ENCODE results near the gene FADS1. TPM values are rescaled to one million over a fixed set of nuclear protein-coding genes. Genes with fewer than 3 reads are reported as not detected.

Gene FADS1
- total and polyA plus RNA-seq, 2 of the 8 experiments (the other 6 are each of a cell fraction or from before 2014, with no cell fraction given) = 115 to 141 TPM

- no peak overlapping the region for H3K18ac ChIP-seq (ENCODE audit: extremely low read depth, low read length)
- peaks cover 17% of the 10 kb centered on the region for H3K79me1 ChIP-seq (ENCODE audit: low read depth, low read length)
- ChIA-PET POLR2A (ENCODE audit: partially characterized antibody) (interaction anchor here (1.0 to 2.7 kb wide), 5 partner anchors 8 to 30 kb away, joined by 3 to 9 read pairs (median 4); no protein-coding TSS in a partner anchor), CTCF (ENCODE audit: partially characterized antibody) (interaction anchor here (0.8 to 0.9 kb wide), 2 partner anchors 22 to 90 kb away, joined by 3 to 4 read pairs; no protein-coding TSS in a partner anchor)
- H4K8ac ChIP-seq (ENCODE audit: extremely low read depth, insufficient read depth, low read length) = peak overlapping the region; percentile 59; the same call in 1 of the 2 replicates
- H3K4me1 ChIP-seq (replicated peaks in 1 of 4; ENCODE audit: control insufficient read depth in 3 of 4, insufficient read depth in 4 of 4, low read length in 3 of 4) = peaks cover 7 to 22% (median 15%) of the 10 kb centered on the region in 4 experiments
- no peak overlapping the region for H3K4me2 ChIP-seq (ENCODE audit: insufficient read depth in 1 of 2, low read depth in 2 of 2, low read length in 2 of 2)
- no peak overlapping the region for H3K14ac ChIP-seq (ENCODE audit: insufficient read length)
- DNase-seq (ENCODE audit: low read depth in 1 of 2, low spot score in 2 of 2) (no peak), FAIRE-seq (no peak)
- H2BK120ac ChIP-seq (replicated peaks; ENCODE audit: low read depth, low read length) = no peak overlapping the region
- H3K4ac ChIP-seq (replicated peaks; ENCODE audit: insufficient read length, low read depth, low read length) = no peak overlapping the region
- no peak overlapping the region for H4K91ac ChIP-seq (replicated peaks; ENCODE audit: insufficient read length, low read length)
- H2BK15ac ChIP-seq (ENCODE audit: low read length) = no peak overlapping the region
- no peak overlapping the region for H3K23ac ChIP-seq (ENCODE audit: insufficient read length)
- H3K23me2 ChIP-seq (ENCODE audit: low read depth, low read length) = no peaks in the 10 kb centered on the region
- H2BK12ac ChIP-seq (ENCODE audit: low read depth, low read length) = no peak overlapping the region
- TF ChIP-seq BACH1 (IDR thresholded peaks at IDR 0.05; ENCODE audit: low read length) (no peak), POLR2A (IDR thresholded peaks at IDR 0.05; ENCODE audit: control extremely low read depth in 1 of 2, low read depth in 2 of 2, low read length in 2 of 2) (0 out of 3 replicates have a peak, but pooled peaks of 1 of the 2 experiments have one; percentile 12), NRF1 (IDR thresholded peaks at IDR 0.05; ENCODE audit: low read depth, low read length) (no peak), POLR2AphosphoS5 (IDR thresholded peaks at IDR 0.05; ENCODE audit: low read depth, low read length) (peak; percentile 36; the same call in 1 of the 2 replicates), RBBP5 (IDR thresholded peaks at IDR 0.05; ENCODE audit: borderline replicate concordance, low read depth, low read length) (no peak), POU5F1 (IDR thresholded peaks at IDR 0.05; ENCODE audit: low read depth, low read length) (no peak), TCF12 (IDR thresholded peaks at IDR 0.05; ENCODE audit: low read depth, low read length) (no peak), JUN (IDR thresholded peaks at IDR 0.05; ENCODE audit: low read depth, low read length) (no peak), CHD1 (IDR thresholded peaks at IDR 0.05; ENCODE audit: low read depth, low read length) (no peak), SP4 (IDR thresholded peaks at IDR 0.05; ENCODE audit: low read length) (no peak), RFX5 (IDR thresholded peaks at IDR 0.05; ENCODE audit: borderline replicate concordance, low read depth, low read length) (no peak)
- no peak overlapping the region for H2BK20ac ChIP-seq (ENCODE audit: low read length)
- H3K4me3 ChIP-seq (ENCODE audit: extremely low read depth in 1 of 4, insufficient read depth in 2 of 4, low read depth in 3 of 4, low read length in 4 of 4) = no peak overlapping the region
- no peak overlapping the region for H4K5ac ChIP-seq (ENCODE audit: insufficient read length, low read depth, low read length)
- no peaks in the 10 kb centered on the region for H3K9me3 ChIP-seq (ENCODE audit: insufficient read depth in 2 of 2, low read depth in 1 of 2, low read length in 1 of 2)
- H2BK5ac ChIP-seq (ENCODE audit: low read depth, low read length) = peak overlapping the region; percentile 31; the same call in 1 of the 2 replicates
- H3K9ac ChIP-seq (replicated peaks in 1 of 4; ENCODE audit: extremely low read depth in 1 of 4, low read depth in 3 of 4, low read length in 3 of 4) = no peak overlapping the region; a peak in 1 of 7 replicates
- peaks cover 16 to 35% of the 10 kb centered on the region in 2 experiments for H4K20me1 ChIP-seq (replicated peaks in 1 of 2; ENCODE audit: control insufficient read depth in 1 of 2, insufficient read depth in 2 of 2, low read length in 2 of 2)
- no peak overlapping the region for H3K27ac ChIP-seq (ENCODE audit: low read depth, low read length)
- no peak overlapping the region for H2AK5ac ChIP-seq (ENCODE audit: low read depth, low read length)
- H3K79me2 ChIP-seq (ENCODE audit: control insufficient read depth in 1 of 2, insufficient read depth in 2 of 2, low read length in 2 of 2) = peaks cover 0 to 51% of the 10 kb centered on the region in 2 experiments; a peak in 2 of 4 replicates
- no peak overlapping the region for H2AFZ ChIP-seq (ENCODE audit: low read length)
- no peaks in the 10 kb centered on the region; a peak in 1 of 7 replicates for H3K27me3 ChIP-seq (replicated peaks in 1 of 4; ENCODE audit: control insufficient read depth in 3 of 4, extremely low read depth in 1 of 4, insufficient read depth in 3 of 4, low read length in 3 of 4)
- H3K56ac ChIP-seq (replicated peaks; ENCODE audit: insufficient read length, low read depth, low read length) = no peak overlapping the region
- 94% methylated on average over 13 of the region's 15 CpGs; no CpG with 5 or more reads in 1 of the 2 experiments for WGBS, 2 experiments (ENCODE audit: extremely low coverage in 1 of 2, insufficient coverage in 1 of 2, insufficient read length in 1 of 2, insufficient replicate concordance in 2 of 2, low coverage in 1 of 2, low lambda C conversion rate in 2 of 2, missing lambda C conversion rate in 1 of 2)
- H3K36me3 ChIP-seq (ENCODE audit: control insufficient read depth in 2 of 4, insufficient read depth in 4 of 4, low read length in 3 of 4) = peaks cover 23 to 57% (median 43%) of the 10 kb centered on the region in 4 experiments
Measured at GRCh38 chr11:61837411-61838005, 20.7 kb upstream of the FADS1 start.
